ENCODE data around the gene FBXL17.
"Not testable (repeated sequence)": the region's sequence is repeated elsewhere in the genome, so short reads cannot be mapped to it uniquely, and the experiment has no call there.

Gene FBXL17

DNA sequence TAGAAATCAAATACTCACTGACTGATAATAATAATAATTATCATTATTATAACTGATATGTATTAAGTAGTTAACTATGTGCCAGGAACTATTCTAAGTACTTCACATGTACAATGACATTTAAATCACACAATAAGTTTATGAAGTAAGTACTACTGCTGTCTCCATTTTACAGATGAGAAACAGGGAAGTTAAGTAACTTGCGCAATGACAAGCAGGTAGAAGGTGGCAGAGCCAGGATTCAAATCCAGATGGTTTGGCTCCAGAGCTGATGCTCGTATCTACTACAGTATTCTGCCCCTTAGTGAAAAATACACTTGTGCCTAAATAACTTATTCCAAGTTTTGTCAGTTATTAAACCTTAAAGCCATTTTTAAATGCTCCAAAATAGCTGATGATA, 217.3 kb downstream of the FBXL17 start:
- H4K20me1 ChIP-seq (ENCODE audit: insufficient read depth, low read length, poor library complexity, severe bottlenecking): no peaks in the 10 kb centered on the region
- no peak for TF ChIP-seq EZH2phosphoT487 (IDR thresholded peaks at IDR 0.05; ENCODE audit: borderline replicate concordance)
- TF ChIP-seq, protein P1, sequence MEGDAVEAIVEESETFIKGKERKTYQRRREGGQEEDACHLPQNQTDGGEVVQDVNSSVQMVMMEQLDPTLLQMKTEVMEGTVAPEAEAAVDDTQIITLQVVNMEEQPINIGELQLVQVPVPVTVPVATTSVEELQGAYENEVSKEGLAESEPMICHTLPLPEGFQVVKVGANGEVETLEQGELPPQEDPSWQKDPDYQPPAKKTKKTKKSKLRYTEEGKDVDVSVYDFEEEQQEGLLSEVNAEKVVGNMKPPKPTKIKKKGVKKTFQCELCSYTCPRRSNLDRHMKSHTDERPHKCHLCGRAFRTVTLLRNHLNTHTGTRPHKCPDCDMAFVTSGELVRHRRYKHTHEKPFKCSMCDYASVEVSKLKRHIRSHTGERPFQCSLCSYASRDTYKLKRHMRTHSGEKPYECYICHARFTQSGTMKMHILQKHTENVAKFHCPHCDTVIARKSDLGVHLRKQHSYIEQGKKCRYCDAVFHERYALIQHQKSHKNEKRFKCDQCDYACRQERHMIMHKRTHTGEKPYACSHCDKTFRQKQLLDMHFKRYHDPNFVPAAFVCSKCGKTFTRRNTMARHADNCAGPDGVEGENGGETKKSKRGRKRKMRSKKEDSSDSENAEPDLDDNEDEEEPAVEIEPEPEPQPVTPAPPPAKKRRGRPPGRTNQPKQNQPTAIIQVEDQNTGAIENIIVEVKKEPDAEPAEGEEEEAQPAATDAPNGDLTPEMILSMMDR (conservative IDR thresholded peaks at IDR 0.05; ENCODE audit: low read length): no peak
- H3K4me2 ChIP-seq (ENCODE audit: low read depth, low read length, poor library complexity, severe bottlenecking): no peak overlapping the region
- H3K27me3 ChIP-seq (ENCODE audit: insufficient read depth, low read length, poor library complexity, severe bottlenecking): no peaks in the 10 kb centered on the region
- no peaks in the 10 kb centered on the region for H3F3A ChIP-seq (ENCODE audit: low read depth)
- no peak overlapping the region for H3K9ac ChIP-seq (ENCODE audit: low read depth, low read length, poor library complexity, severe bottlenecking)
- H3K4me1 ChIP-seq (ENCODE audit: insufficient read depth, low read length, poor library complexity, severe bottlenecking): no peaks in the 10 kb centered on the region
- no peak overlapping the region for H2AFZ ChIP-seq (ENCODE audit: low read length)
- no peaks in the 10 kb centered on the region for H3K9me2 ChIP-seq (replicated peaks; ENCODE audit: low read depth, low read length)
- no peaks in the 10 kb centered on the region for H3K36me3 ChIP-seq (ENCODE audit: insufficient read depth, low read length)
- H3K79me2 ChIP-seq (ENCODE audit: insufficient read depth, low read length): no peaks in the 10 kb centered on the region
- H3K9me3 ChIP-seq (ENCODE audit: insufficient read depth, low read depth, low read length): no peaks in the 10 kb centered on the region
- no peak overlapping the region for H3K4me3 ChIP-seq (ENCODE audit: low read length, poor library complexity, severe bottlenecking)

DNA sequence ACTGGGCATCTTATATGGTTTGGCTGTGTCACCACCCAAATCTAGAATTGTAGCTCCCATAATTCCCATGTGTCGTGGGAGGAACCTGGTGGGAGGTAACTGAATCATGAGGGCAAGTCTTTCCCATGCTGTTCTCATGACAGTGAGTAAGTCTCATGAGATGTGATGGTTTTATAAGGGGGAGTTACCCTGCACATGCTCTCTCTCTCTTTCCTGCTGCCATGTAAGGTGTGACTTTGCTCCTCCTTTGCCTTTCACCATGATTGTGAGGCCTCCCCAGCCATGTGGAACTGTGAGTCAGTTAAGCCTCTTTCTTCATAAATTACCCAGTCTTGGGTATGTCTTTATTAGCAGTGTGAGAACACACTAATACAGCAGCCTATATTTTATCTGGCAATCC, 229.0 kb downstream of the FBXL17 start:
- not testable (repeated sequence) for H3K9me3 ChIP-seq (ENCODE audit: insufficient read depth, low read depth, low read length); H3F3A ChIP-seq (ENCODE audit: low read depth); H3K9me2 ChIP-seq (replicated peaks; ENCODE audit: low read depth, low read length); H3K9ac ChIP-seq (ENCODE audit: low read depth, low read length, poor library complexity, severe bottlenecking); H3K4me1 ChIP-seq (ENCODE audit: insufficient read depth, low read length, poor library complexity, severe bottlenecking); H3K4me2 ChIP-seq (ENCODE audit: low read depth, low read length, poor library complexity, severe bottlenecking); H3K27me3 ChIP-seq (ENCODE audit: insufficient read depth, low read length, poor library complexity, severe bottlenecking); H3K4me3 ChIP-seq (ENCODE audit: low read length, poor library complexity, severe bottlenecking); H3K36me3 ChIP-seq (ENCODE audit: insufficient read depth, low read length); H4K20me1 ChIP-seq (ENCODE audit: insufficient read depth, low read length, poor library complexity, severe bottlenecking); H2AFZ ChIP-seq (ENCODE audit: low read length); H3K79me2 ChIP-seq (ENCODE audit: insufficient read depth, low read length)

DNA sequence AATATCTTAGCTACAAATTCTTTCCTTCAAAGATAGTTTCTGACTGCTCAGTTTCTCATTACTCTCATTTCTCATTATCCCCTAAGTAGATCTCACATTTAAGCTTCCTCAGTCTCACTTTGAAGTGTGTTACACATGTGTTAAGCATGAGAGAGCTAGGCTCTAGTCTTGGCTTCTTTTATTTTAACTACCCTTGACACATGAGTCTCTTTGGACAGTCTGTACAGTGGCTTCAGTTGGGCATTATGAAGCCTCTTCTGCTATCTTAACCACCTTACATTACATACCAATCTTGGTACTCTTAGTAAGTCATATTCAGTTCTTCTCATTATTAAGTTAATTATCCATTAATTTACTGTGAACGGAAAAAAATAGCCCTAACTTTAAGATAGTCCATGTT, 232.5 kb downstream of the FBXL17 start:
- H3K9ac ChIP-seq (ENCODE audit: low read depth, low read length, poor library complexity, severe bottlenecking): no peak overlapping the region
- no peaks in the 10 kb centered on the region for H3F3A ChIP-seq (ENCODE audit: low read depth)
- no peak overlapping the region for H3K4me3 ChIP-seq (ENCODE audit: low read length, poor library complexity, severe bottlenecking)
- H4K20me1 ChIP-seq (ENCODE audit: insufficient read depth, low read length, poor library complexity, severe bottlenecking): no peaks in the 10 kb centered on the region
- no peak for TF ChIP-seq EZH2phosphoT487 (IDR thresholded peaks at IDR 0.05; ENCODE audit: borderline replicate concordance)
- TF ChIP-seq, protein P1 (conservative IDR thresholded peaks at IDR 0.05; ENCODE audit: low read length): no peak
- H3K9me3 ChIP-seq (ENCODE audit: insufficient read depth, low read depth, low read length): no peaks in the 10 kb centered on the region
- H3K4me1 ChIP-seq (ENCODE audit: insufficient read depth, low read length, poor library complexity, severe bottlenecking): no peaks in the 10 kb centered on the region
- H3K27me3 ChIP-seq (ENCODE audit: insufficient read depth, low read length, poor library complexity, severe bottlenecking): no peaks in the 10 kb centered on the region
- no peak overlapping the region for H3K4me2 ChIP-seq (ENCODE audit: low read depth, low read length, poor library complexity, severe bottlenecking)
- no peaks in the 10 kb centered on the region for H3K9me2 ChIP-seq (replicated peaks; ENCODE audit: low read depth, low read length)
- no peaks in the 10 kb centered on the region for H3K36me3 ChIP-seq (ENCODE audit: insufficient read depth, low read length)
- H2AFZ ChIP-seq (ENCODE audit: low read length): no peak overlapping the region
- H3K79me2 ChIP-seq (ENCODE audit: insufficient read depth, low read length): no peaks in the 10 kb centered on the region

DNA sequence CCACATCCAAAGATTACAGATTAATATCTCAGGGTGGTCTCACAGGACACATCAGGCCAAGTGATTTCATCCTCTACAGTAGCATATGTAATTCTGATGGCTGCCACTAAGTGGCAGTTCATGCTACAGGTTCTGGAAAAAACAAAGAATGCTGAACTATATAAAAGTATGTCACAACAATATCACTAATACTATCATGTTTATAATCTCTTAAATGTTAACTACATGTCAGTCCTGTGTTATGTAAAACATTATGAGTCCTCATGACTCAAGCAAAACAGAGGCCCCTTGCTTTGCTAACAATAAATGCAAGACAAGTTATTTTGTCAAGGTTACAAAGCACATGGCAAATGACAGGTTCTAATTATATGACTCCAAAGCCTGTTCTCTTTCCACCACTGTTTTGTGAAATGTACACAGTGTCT, 233.2 kb downstream of the FBXL17 start:
- no peaks in the 10 kb centered on the region for H4K20me1 ChIP-seq (ENCODE audit: insufficient read depth, low read length, poor library complexity, severe bottlenecking)
- no peaks in the 10 kb centered on the region for H3K27me3 ChIP-seq (ENCODE audit: insufficient read depth, low read length, poor library complexity, severe bottlenecking)
- no peak overlapping the region for H2AFZ ChIP-seq (ENCODE audit: low read length)
- TF ChIP-seq, protein P1 (conservative IDR thresholded peaks at IDR 0.05; ENCODE audit: low read length): peak; percentile 58
- no peak for TF ChIP-seq EZH2phosphoT487 (IDR thresholded peaks at IDR 0.05; ENCODE audit: borderline replicate concordance)
- H3F3A ChIP-seq (ENCODE audit: low read depth): no peaks in the 10 kb centered on the region
- H3K79me2 ChIP-seq (ENCODE audit: insufficient read depth, low read length): no peaks in the 10 kb centered on the region
- H3K4me3 ChIP-seq (ENCODE audit: low read length, poor library complexity, severe bottlenecking): no peak overlapping the region
- H3K9me3 ChIP-seq (ENCODE audit: insufficient read depth, low read depth, low read length): no peaks in the 10 kb centered on the region
- H3K9me2 ChIP-seq (replicated peaks; ENCODE audit: low read depth, low read length): no peaks in the 10 kb centered on the region
- H3K4me1 ChIP-seq (ENCODE audit: insufficient read depth, low read length, poor library complexity, severe bottlenecking): no peaks in the 10 kb centered on the region
- no peak overlapping the region for H3K4me2 ChIP-seq (ENCODE audit: low read depth, low read length, poor library complexity, severe bottlenecking)
- H3K36me3 ChIP-seq (ENCODE audit: insufficient read depth, low read length): no peaks in the 10 kb centered on the region
- H3K9ac ChIP-seq (ENCODE audit: low read depth, low read length, poor library complexity, severe bottlenecking): no peak overlapping the region
